Gastroesophageal sphincter (tissue), 3 donors: Measurements from ENCODE around the gene ASPM.

Experiments
- EP300 ChIP-seq: sonication (generic); formaldehyde crosslinking; IDR thresholded peaks from one replicate; pipeline ENCODE4 v1.6.1; 2017; ENCODE audit warnings: antibody characterized with exemption, mild to moderate bottlenecking
- POLR2A ChIP-seq, 2 donors: fragments of 450-650 bp; IDR thresholded peaks; one replicate each; pipeline ENCODE4 v1.6.1; 2017; ENCODE audit warnings: antibody characterized with exemption in 2 of 2, mild to moderate bottlenecking in 2 of 2, moderate library complexity in 1 of 2
- POLR2AphosphoS5 ChIP-seq: sonication (generic); formaldehyde crosslinking; IDR thresholded peaks from one replicate; pipeline ENCODE4 v1.6.1; 2017; ENCODE audit warnings: antibody characterized with exemption
- TF ChIP-seq, protein P1 (sequence below), 4 experiments: fragments of 200-600 bp in 2 of 4; fragments of 450-650 bp in 2 of 4; sonication (generic) in 1 of 4; IDR thresholded peaks; one replicate each; pipeline ENCODE4 v1.5.1; 2017 to 2019; ENCODE audit warnings: antibody characterized with exemption in 4 of 4, mild to moderate bottlenecking in 2 of 4, moderate library complexity in 2 of 4

DNA sequence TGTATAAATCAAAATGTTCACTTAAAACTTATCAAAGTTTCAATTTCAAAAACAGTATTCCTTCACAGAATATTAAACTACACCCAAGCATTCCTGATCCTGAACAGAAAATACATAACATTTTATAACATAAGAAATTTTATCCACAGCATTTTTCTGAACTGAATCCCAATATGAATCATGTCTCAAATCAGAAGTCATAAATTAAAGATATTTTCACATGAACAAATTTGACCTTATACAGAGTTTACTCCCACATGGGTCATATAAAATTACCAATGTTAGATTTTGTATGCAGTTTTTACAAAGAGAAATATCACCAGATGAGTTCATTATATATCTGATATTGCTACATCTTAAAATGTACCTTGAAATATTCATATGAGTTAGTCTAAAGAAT is 48.6 kb upstream of the ASPM start:
- TF ChIP-seq, protein P1, sequence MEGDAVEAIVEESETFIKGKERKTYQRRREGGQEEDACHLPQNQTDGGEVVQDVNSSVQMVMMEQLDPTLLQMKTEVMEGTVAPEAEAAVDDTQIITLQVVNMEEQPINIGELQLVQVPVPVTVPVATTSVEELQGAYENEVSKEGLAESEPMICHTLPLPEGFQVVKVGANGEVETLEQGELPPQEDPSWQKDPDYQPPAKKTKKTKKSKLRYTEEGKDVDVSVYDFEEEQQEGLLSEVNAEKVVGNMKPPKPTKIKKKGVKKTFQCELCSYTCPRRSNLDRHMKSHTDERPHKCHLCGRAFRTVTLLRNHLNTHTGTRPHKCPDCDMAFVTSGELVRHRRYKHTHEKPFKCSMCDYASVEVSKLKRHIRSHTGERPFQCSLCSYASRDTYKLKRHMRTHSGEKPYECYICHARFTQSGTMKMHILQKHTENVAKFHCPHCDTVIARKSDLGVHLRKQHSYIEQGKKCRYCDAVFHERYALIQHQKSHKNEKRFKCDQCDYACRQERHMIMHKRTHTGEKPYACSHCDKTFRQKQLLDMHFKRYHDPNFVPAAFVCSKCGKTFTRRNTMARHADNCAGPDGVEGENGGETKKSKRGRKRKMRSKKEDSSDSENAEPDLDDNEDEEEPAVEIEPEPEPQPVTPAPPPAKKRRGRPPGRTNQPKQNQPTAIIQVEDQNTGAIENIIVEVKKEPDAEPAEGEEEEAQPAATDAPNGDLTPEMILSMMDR (IDR thresholded peaks at IDR 0.05) = no peak
- TF ChIP-seq POLR2AphosphoS5 = no peak
- TF ChIP-seq POLR2A (IDR thresholded peaks at IDR 0.05) = no peak
- no peak for TF ChIP-seq EP300
